ENCODE data around the gene IL1RAPL1. TPM values are rescaled to one million over a fixed set of nuclear protein-coding genes. Genes with fewer than 3 reads are reported as not detected.

IL1RAPL1 gene
- total and polyA plus RNA-seq, 2 donors (not counting 3 experiments of a cell fraction or from before 2014, with no cell fraction given), result 0.79 to 1.3 TPM

- TF ChIP-seq CTCF (IDR thresholded peaks at IDR 0.05; ENCODE audit: extremely low read depth in 1 of 2, insufficient read depth in 1 of 2, low read depth in 1 of 2, low read length in 2 of 2) (no peak), MAX (IDR thresholded peaks at IDR 0.05; ENCODE audit: insufficient read depth, insufficient read length) (no peak), FOS (IDR thresholded peaks at IDR 0.05; ENCODE audit: borderline replicate concordance, insufficient read depth, low read length) (no peak), GATA2 (IDR thresholded peaks at IDR 0.05; ENCODE audit: insufficient read depth, insufficient read length, low read depth, low read length) (no peak), POLR2AphosphoS5 (IDR thresholded peaks at IDR 0.05; ENCODE audit: insufficient read depth, low read depth, low read length) (no peak), JUN (IDR thresholded peaks at IDR 0.05; ENCODE audit: borderline replicate concordance, insufficient read depth, insufficient read length, low read depth) (no peak), EZH2 (IDR thresholded peaks at IDR 0.05; ENCODE audit: borderline replicate concordance, low read depth, low read length, severe bottlenecking) (no peak), POLR2A (IDR thresholded peaks at IDR 0.05; ENCODE audit: low read depth, low read length) (no peak), MYC (IDR thresholded peaks at IDR 0.05; ENCODE audit: low read depth, low read length) (no peak)
- no TSS peak for BruUV-seq (replicated peaks)
- intact Hi-C loops (cut with micrococcal nuclease), result no loop called here
- Histone ChIP-seq H3K27ac (ENCODE audit: insufficient read depth, low read depth, low read length) (no peak overlapping the region), H4K20me1 (replicated peaks; ENCODE audit: control insufficient read depth, extremely low read depth, insufficient read depth, low read length) (no peaks in the 10 kb centered on the region), H3K79me2 (ENCODE audit: control insufficient read depth, insufficient read depth, low read length) (no peaks in the 10 kb centered on the region), H3K9me3 (replicated peaks; ENCODE audit: control insufficient read depth, insufficient read depth, low read length) (no peaks in the 10 kb centered on the region), H3K27me3 (ENCODE audit: control insufficient read depth in 2 of 2, insufficient read depth in 2 of 2, low read length in 2 of 2) (no peaks in the 10 kb centered on the region), H3K9ac (replicated peaks; ENCODE audit: extremely low read depth, insufficient read depth, low read length) (no peak overlapping the region), H3K4me1 (ENCODE audit: control insufficient read depth, extremely low read depth, insufficient read depth, low read length) (peaks cover 7% of the 10 kb centered on the region), H3K36me3 (ENCODE audit: control insufficient read depth in 2 of 2, extremely low read depth in 1 of 2, insufficient read depth in 2 of 2, low read length in 2 of 2) (no peaks in the 10 kb centered on the region), H3K4me2 (ENCODE audit: insufficient read depth, low read length) (no peak overlapping the region), H3K4me3 (replicated peaks in 1 of 3; ENCODE audit: insufficient read depth in 1 of 3, low read depth in 1 of 3, low read length in 3 of 3) (no peak overlapping the region), H3K9me1 (replicated peaks; ENCODE audit: control insufficient read depth, extremely low read depth, insufficient read depth, low read length) (no peaks in the 10 kb centered on the region), H2AFZ (ENCODE audit: low read depth, low read length) (peak overlapping the region; percentile 48)
- POLR2A ChIA-PET, result no interaction called here
- DNase-seq (ENCODE audit: low read depth, low spot score), result peak; percentile 28
- FAIRE-seq, result no peak
- dilution Hi-C loops (cut with MboI; ENCODE audit: extremely low pct_ligation_motif_present, low sequenced_read_pairs), result no loop called here
- CTCF ChIA-PET, result interaction anchor here (0.9 to 1.4 kb wide), 2 partner anchors 9 to 1420 kb away, joined by 4 to 5 read pairs; no protein-coding TSS in a partner anchor
These were observed 452.3 kb downstream of the IL1RAPL1 start for GRCh38 chrX:29039501-29039900.

All from endothelial cell of umbilical vein (primary cell).